Activated CD8-positive, alpha-beta memory T cell treated with anti-CD3 and anti-CD28 coated beads, Interleukin-2, amount 10 ng/mL, durations not matched to agents 7 days and 5 days (primary cell): ENCODE results near the gene IL1RL2. TPM values are rescaled to one million over a fixed set of nuclear protein-coding genes. Genes with fewer than 3 reads are reported as not detected.

Experiments used
- ATAC-seq: fragments of 150-1000 bp; cut with Tn5 transposase; one replicate; pipeline ENCODE4 v1.10.0; 2021; ENCODE audit warnings: moderate library complexity
- CTCF ChIA-PET: fragments of 350-600 bp; sonication (Branson Sonifier 250); formaldehyde crosslinking; loops from one replicate; lab custom pipeline; 2021; ENCODE audit warnings: antibody characterized with exemption; lab: Charles Lee
- DNase-seq: peaks from one replicate; pipeline ENCODE4 v3.0.0-alpha.2; 2020
- H3K27ac Mint-ChIP-seq: one replicate; pipeline ENCODE4 v1.8.0; 2021; ENCODE audit warnings: mild to moderate bottlenecking, mixed read lengths
- H3K27me3 Mint-ChIP-seq: one replicate; pipeline ENCODE4 v1.8.0; 2021; ENCODE audit warnings: mixed read lengths
- H3K36me3 Mint-ChIP-seq: one replicate; pipeline ENCODE4 v1.8.0; 2021; ENCODE audit warnings: mild to moderate bottlenecking, mixed read lengths
- H3K4me1 Mint-ChIP-seq: one replicate; pipeline ENCODE4 v1.8.0; 2021; ENCODE audit warnings: mixed read lengths
- H3K4me3 Mint-ChIP-seq: one replicate; pipeline ENCODE4 v1.8.0; 2021; ENCODE audit warnings: mild to moderate bottlenecking, moderate library complexity, mixed read lengths
- H3K9me3 Mint-ChIP-seq: one replicate; pipeline ENCODE4 v1.8.0; 2022; ENCODE audit warnings: low read depth, mixed read lengths
- total RNA-seq, 2 experiments: library from RNA; stranded (reverse); gene quantifications; one replicate each; pipeline ENCODE4 v1.2.3, GENCODE V29; 2021

IL1RL2 gene
- total RNA-seq, 2 experiments from 2014 or later = not detected

GRCh38 chr2:102147935-102148334, 38.9 kb upstream of the IL1RL2 start:
- Mint-ChIP-seq H3K36me3 (peaks cover 9% of the 10 kb centered on the region), H3K27me3 (peaks cover 9% of the 10 kb centered on the region), H3K27ac (no peak overlapping the region), H3K9me3 (peaks cover 19% of the 10 kb centered on the region), H3K4me3 (no peak overlapping the region), H3K4me1 (peaks cover 7% of the 10 kb centered on the region)
- CTCF ChIA-PET = no interaction called here
- ATAC-seq = no peak
- peak; percentile 47 for DNase-seq

GRCh38 chr2:102149243-102149642, 37.6 kb upstream of the IL1RL2 start:
- ATAC-seq = no peak
- CTCF ChIA-PET = no interaction called here
- H3K27ac Mint-ChIP-seq = no peak overlapping the region
- H3K36me3 Mint-ChIP-seq = peaks cover 5% of the 10 kb centered on the region
- H3K27me3 Mint-ChIP-seq = no peaks in the 10 kb centered on the region
- H3K4me1 Mint-ChIP-seq = peaks cover 4% of the 10 kb centered on the region
- no peak overlapping the region for H3K4me3 Mint-ChIP-seq
- DNase-seq = no peak
- peaks cover 18% of the 10 kb centered on the region for H3K9me3 Mint-ChIP-seq

- Mint-ChIP-seq H3K4me3 (no peak overlapping the region), H3K9me3 (peaks cover 18% of the 10 kb centered on the region), H3K27me3 (no peaks in the 10 kb centered on the region), H3K4me1 (peaks cover 4% of the 10 kb centered on the region), H3K36me3 (peaks cover 3% of the 10 kb centered on the region), H3K27ac (no peak overlapping the region)
- DNase-seq (no peak), ATAC-seq (no peak)
- CTCF ChIA-PET = no interaction called here
Observed at GRCh38 chr2:102149644-102150455, 37.0 kb upstream of the IL1RL2 start.

GRCh38 chr2:102154364-102154763, 32.5 kb upstream of the IL1RL2 start:
- H3K27ac Mint-ChIP-seq = no peak overlapping the region
- DNase-seq (no peak), ATAC-seq (no peak)
- peaks cover 9% of the 10 kb centered on the region for H3K9me3 Mint-ChIP-seq
- CTCF ChIA-PET = interaction anchor here (1.3 kb wide), 1 partner anchor 86 kb away, joined by 3 read pairs; no protein-coding TSS in a partner anchor
- no peaks in the 10 kb centered on the region for H3K27me3 Mint-ChIP-seq
- H3K36me3 Mint-ChIP-seq = no peaks in the 10 kb centered on the region
- H3K4me3 Mint-ChIP-seq = no peak overlapping the region
- H3K4me1 Mint-ChIP-seq = no peaks in the 10 kb centered on the region

- peaks cover 9% of the 10 kb centered on the region for H3K9me3 Mint-ChIP-seq
- no peaks in the 10 kb centered on the region for H3K27me3 Mint-ChIP-seq
- DNase-seq (no peak), ATAC-seq (no peak)
- no peak overlapping the region for H3K27ac Mint-ChIP-seq
- CTCF ChIA-PET = interaction anchor here (1.3 kb wide), 1 partner anchor 86 kb away, joined by 3 read pairs; no protein-coding TSS in a partner anchor
- no peaks in the 10 kb centered on the region for H3K4me1 Mint-ChIP-seq
- H3K4me3 Mint-ChIP-seq = no peak overlapping the region
- no peaks in the 10 kb centered on the region for H3K36me3 Mint-ChIP-seq
Observed at GRCh38 chr2:102154946-102155702, 31.7 kb upstream of the IL1RL2 start.

- ATAC-seq (no peak), DNase-seq (no peak)
- H3K4me1 Mint-ChIP-seq = no peaks in the 10 kb centered on the region
- H3K27me3 Mint-ChIP-seq = no peaks in the 10 kb centered on the region
- H3K36me3 Mint-ChIP-seq = no peaks in the 10 kb centered on the region
- peaks cover 7% of the 10 kb centered on the region for H3K9me3 Mint-ChIP-seq
- H3K27ac Mint-ChIP-seq = no peak overlapping the region
- no peak overlapping the region for H3K4me3 Mint-ChIP-seq
- CTCF ChIA-PET = interaction anchor here (1.3 kb wide), 1 partner anchor 85 kb away, joined by 3 read pairs; no protein-coding TSS in a partner anchor
Observed at GRCh38 chr2:102155703-102156515, 30.9 kb upstream of the IL1RL2 start.

GRCh38 chr2:102158011-102158755, 28.6 kb upstream of the IL1RL2 start:
- no peak for ATAC-seq
- H3K9me3 Mint-ChIP-seq = peaks cover 5% of the 10 kb centered on the region
- CTCF ChIA-PET = interaction anchor here (1.2 kb wide), 1 partner anchor 57 kb away, joined by 3 read pairs; no protein-coding TSS in a partner anchor
- H3K36me3 Mint-ChIP-seq = no peaks in the 10 kb centered on the region
- DNase-seq = no peak
- H3K4me3 Mint-ChIP-seq = no peak overlapping the region
- no peaks in the 10 kb centered on the region for H3K27me3 Mint-ChIP-seq
- H3K27ac Mint-ChIP-seq = no peak overlapping the region
- H3K4me1 Mint-ChIP-seq = no peaks in the 10 kb centered on the region

- no peaks in the 10 kb centered on the region for H3K27me3 Mint-ChIP-seq
- CTCF ChIA-PET = interaction anchor here (1.1 to 1.4 kb wide), 3 partner anchors 16 to 56 kb away, joined by 3 read pairs; no protein-coding TSS in a partner anchor
- H3K4me3 Mint-ChIP-seq = no peak overlapping the region
- no peak overlapping the region for H3K27ac Mint-ChIP-seq
- H3K9me3 Mint-ChIP-seq = peaks cover 3% of the 10 kb centered on the region
- no peaks in the 10 kb centered on the region for H3K4me1 Mint-ChIP-seq
- ATAC-seq (no peak), DNase-seq (no peak)
- peaks cover 1% of the 10 kb centered on the region for H3K36me3 Mint-ChIP-seq
Observed at GRCh38 chr2:102159295-102159694, 27.5 kb upstream of the IL1RL2 start.

- CTCF ChIA-PET = interaction anchor here (0.6 to 1.5 kb wide), 3 partner anchors 11 to 146 kb away, joined by 3 to 4 read pairs (median 3); no protein-coding TSS in a partner anchor
- no peak overlapping the region for H3K4me3 Mint-ChIP-seq
- H3K27ac Mint-ChIP-seq = no peak overlapping the region
- peaks cover 2% of the 10 kb centered on the region for H3K27me3 Mint-ChIP-seq
- H3K36me3 Mint-ChIP-seq = peaks cover 4% of the 10 kb centered on the region
- H3K9me3 Mint-ChIP-seq = no peaks in the 10 kb centered on the region
- H3K4me1 Mint-ChIP-seq = peaks cover 5% of the 10 kb centered on the region
- ATAC-seq (no peak), DNase-seq (no peak)
Observed at GRCh38 chr2:102166189-102166845, 20.5 kb upstream of the IL1RL2 start.

- H3K36me3 Mint-ChIP-seq = peaks cover 4% of the 10 kb centered on the region
- H3K27ac Mint-ChIP-seq = no peak overlapping the region
- no peaks in the 10 kb centered on the region for H3K9me3 Mint-ChIP-seq
- peaks cover 2% of the 10 kb centered on the region for H3K27me3 Mint-ChIP-seq
- DNase-seq (no peak), ATAC-seq (no peak)
- CTCF ChIA-PET = no interaction called here
- no peak overlapping the region for H3K4me3 Mint-ChIP-seq
- peaks cover 7% of the 10 kb centered on the region for H3K4me1 Mint-ChIP-seq
Observed at GRCh38 chr2:102168026-102168771, 18.6 kb upstream of the IL1RL2 start.

- H3K27ac Mint-ChIP-seq = no peak overlapping the region
- H3K4me1 Mint-ChIP-seq = peaks cover 2% of the 10 kb centered on the region
- H3K4me3 Mint-ChIP-seq = no peak overlapping the region
- CTCF ChIA-PET = no interaction called here
- H3K9me3 Mint-ChIP-seq = no peaks in the 10 kb centered on the region
- H3K36me3 Mint-ChIP-seq = peaks cover 2% of the 10 kb centered on the region
- DNase-seq (no peak), ATAC-seq (no peak)
- no peaks in the 10 kb centered on the region for H3K27me3 Mint-ChIP-seq
Observed at GRCh38 chr2:102171946-102172345, 14.9 kb upstream of the IL1RL2 start.
